ENCODE results near the gene CFAP107. TPM values are rescaled to one million over a fixed set of nuclear protein-coding genes. Genes with fewer than 3 reads are reported as not detected.

Gene CFAP107
- total and polyA plus RNA-seq, 2 experiments from 2014 or later, result not detected

- DNase-seq, result no peak
- H2AFZ ChIP-seq, result no peak overlapping the region
- H3K27me3 ChIP-seq (replicated peaks; ENCODE audit: insufficient read depth), result no peaks in the 10 kb centered on the region
- no peaks in the 10 kb centered on the region for H3K9me2 ChIP-seq (ENCODE audit: insufficient read depth)
- H3K4me2 ChIP-seq (ENCODE audit: unreplicated experiment), result no peak overlapping the region
- no peaks in the 10 kb centered on the region for H3K36me3 ChIP-seq (ENCODE audit: low read depth)
- TF ChIP-seq EZH2phosphoT487 (IDR thresholded peaks at IDR 0.05; ENCODE audit: insufficient read depth, low read depth) (no peak), EZH2 (IDR thresholded peaks at IDR 0.05; ENCODE audit: insufficient read depth, poor library complexity, severe bottlenecking) (no peak)
- WGBS, 2 experiments (ENCODE audit: low coverage in 1 of 2, low lambda C conversion rate in 2 of 2, missing lambda C conversion rate in 2 of 2), result 30 to 51% methylated on average over 3 of the region's 3 CpGs
- H3K9me3 ChIP-seq (ENCODE audit: low read depth), result no peaks in the 10 kb centered on the region
- H3F3A ChIP-seq (ENCODE audit: insufficient read depth), result peaks cover 24% of the 10 kb centered on the region; the same call in 1 of the 2 replicates
- in situ Hi-C loops (cut with MboI), result no loop called here
- H3K4me3 ChIP-seq, result no peak overlapping the region
- no peak overlapping the region for H3K9ac ChIP-seq
- no peaks in the 10 kb centered on the region for H4K20me1 ChIP-seq (ENCODE audit: insufficient read depth)
- no peak overlapping the region for H3K27ac ChIP-seq
- peaks cover 30% of the 10 kb centered on the region for H3K4me1 ChIP-seq (ENCODE audit: insufficient read depth)
- H3K79me2 ChIP-seq (ENCODE audit: insufficient read depth), result no peaks in the 10 kb centered on the region
Observed at GRCh38 chr1:12706061-12706460, 39.9 kb upstream of the CFAP107 start.

DNA sequence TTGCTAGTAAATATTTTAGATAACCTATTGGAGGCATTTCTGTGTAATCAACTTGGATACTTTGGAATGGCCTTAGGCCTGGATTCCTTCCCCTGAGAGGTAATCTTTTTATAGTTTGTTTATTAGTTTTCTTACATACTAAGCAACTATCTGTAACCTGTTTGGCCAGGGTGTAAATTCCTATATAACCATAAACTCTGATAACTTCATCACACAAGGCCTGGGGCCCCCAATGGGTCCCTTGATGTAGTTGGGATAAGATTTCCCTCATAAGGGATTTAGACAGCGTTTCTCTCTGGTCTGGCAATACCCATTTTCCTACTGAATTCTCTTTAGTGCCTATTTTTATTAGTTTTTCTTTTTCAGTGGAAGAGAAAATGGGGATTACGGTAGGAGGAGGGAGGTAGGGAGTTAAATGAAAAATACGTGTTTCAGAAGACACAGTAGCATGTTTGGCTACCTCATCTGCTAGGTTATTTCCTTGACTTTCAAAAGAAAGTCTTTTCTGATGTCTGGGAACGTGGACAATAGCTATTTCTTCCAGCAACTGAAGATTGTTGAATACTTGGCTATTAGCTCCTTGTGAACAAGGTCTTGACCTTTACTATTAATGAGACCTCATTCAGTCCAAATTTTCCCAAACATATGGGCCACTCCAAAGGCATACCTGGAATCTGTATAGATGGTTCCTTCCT is 37.5 kb upstream of the CFAP107 start:
- Histone ChIP-seq H4K20me1 (ENCODE audit: insufficient read depth) (no peaks in the 10 kb centered on the region), H3F3A (ENCODE audit: insufficient read depth) (peaks cover 24% of the 10 kb centered on the region; the same call in 1 of the 2 replicates), H3K4me3 (no peak overlapping the region), H3K79me2 (ENCODE audit: insufficient read depth) (no peaks in the 10 kb centered on the region), H3K9me2 (ENCODE audit: insufficient read depth) (no peaks in the 10 kb centered on the region), H2AFZ (no peak overlapping the region), H3K9ac (no peak overlapping the region), H3K4me2 (ENCODE audit: unreplicated experiment) (no peak overlapping the region), H3K27me3 (replicated peaks; ENCODE audit: insufficient read depth) (no peaks in the 10 kb centered on the region), H3K27ac (peak overlapping the region; percentile 76), H3K36me3 (ENCODE audit: low read depth) (no peaks in the 10 kb centered on the region), H3K9me3 (ENCODE audit: low read depth) (no peaks in the 10 kb centered on the region), H3K4me1 (ENCODE audit: insufficient read depth) (peaks cover 44% of the 10 kb centered on the region)
- in situ Hi-C loops (cut with MboI), result no loop called here
- TF ChIP-seq EZH2phosphoT487 (IDR thresholded peaks at IDR 0.05; ENCODE audit: insufficient read depth, low read depth) (no peak), EZH2 (IDR thresholded peaks at IDR 0.05; ENCODE audit: insufficient read depth, poor library complexity, severe bottlenecking) (no peak)
- 50 to 51% methylated on average over 4 of the region's 4 CpGs for WGBS, 2 experiments (ENCODE audit: low coverage in 1 of 2, low lambda C conversion rate in 2 of 2, missing lambda C conversion rate in 2 of 2)
- no peak for DNase-seq

- WGBS, 2 experiments (ENCODE audit: low coverage in 1 of 2, low lambda C conversion rate in 2 of 2, missing lambda C conversion rate in 2 of 2), result 0% methylated on average over 1 of the region's 1 CpG
- no peaks in the 10 kb centered on the region for H3K9me3 ChIP-seq (ENCODE audit: low read depth)
- H3K4me2 ChIP-seq (ENCODE audit: unreplicated experiment), result no peak overlapping the region
- in situ Hi-C loops (cut with MboI), result no loop called here
- no peak overlapping the region for H3K4me3 ChIP-seq
- H3F3A ChIP-seq (ENCODE audit: insufficient read depth), result peaks cover 24% of the 10 kb centered on the region; the same call in 1 of the 2 replicates
- no peaks in the 10 kb centered on the region for H3K79me2 ChIP-seq (ENCODE audit: insufficient read depth)
- no peaks in the 10 kb centered on the region for H4K20me1 ChIP-seq (ENCODE audit: insufficient read depth)
- H3K4me1 ChIP-seq (ENCODE audit: insufficient read depth), result peaks cover 44% of the 10 kb centered on the region
- peak overlapping the region; percentile 76 for H3K27ac ChIP-seq
- DNase-seq, result peak; percentile 74
- H2AFZ ChIP-seq, result no peak overlapping the region
- H3K36me3 ChIP-seq (ENCODE audit: low read depth), result no peaks in the 10 kb centered on the region
- no peaks in the 10 kb centered on the region for H3K9me2 ChIP-seq (ENCODE audit: insufficient read depth)
- H3K9ac ChIP-seq, result no peak overlapping the region
- no peak for TF ChIP-seq EZH2 (IDR thresholded peaks at IDR 0.05; ENCODE audit: insufficient read depth, poor library complexity, severe bottlenecking)
- no peak for TF ChIP-seq EZH2phosphoT487 (IDR thresholded peaks at IDR 0.05; ENCODE audit: insufficient read depth, low read depth)
- no peaks in the 10 kb centered on the region for H3K27me3 ChIP-seq (replicated peaks; ENCODE audit: insufficient read depth)
Observed at GRCh38 chr1:12709091-12709491, 36.9 kb upstream of the CFAP107 start.

- peak overlapping the region; percentile 28 for H3K4me2 ChIP-seq (ENCODE audit: unreplicated experiment)
- H3K9ac ChIP-seq, result no peak overlapping the region
- peaks cover 44% of the 10 kb centered on the region for H3K4me1 ChIP-seq (ENCODE audit: insufficient read depth)
- in situ Hi-C loops (cut with MboI), result no loop called here
- peak overlapping the region; percentile 76 for H3K27ac ChIP-seq
- H3K36me3 ChIP-seq (ENCODE audit: low read depth), result no peaks in the 10 kb centered on the region
- no peaks in the 10 kb centered on the region for H3K9me2 ChIP-seq (ENCODE audit: insufficient read depth)
- no peaks in the 10 kb centered on the region for H3K79me2 ChIP-seq (ENCODE audit: insufficient read depth)
- H3K27me3 ChIP-seq (replicated peaks; ENCODE audit: insufficient read depth), result no peaks in the 10 kb centered on the region
- H3K9me3 ChIP-seq (ENCODE audit: low read depth), result no peaks in the 10 kb centered on the region
- no peaks in the 10 kb centered on the region for H4K20me1 ChIP-seq (ENCODE audit: insufficient read depth)
- H3K4me3 ChIP-seq, result no peak overlapping the region
- peaks cover 24% of the 10 kb centered on the region; the same call in 1 of the 2 replicates for H3F3A ChIP-seq (ENCODE audit: insufficient read depth)
- no peak overlapping the region for H2AFZ ChIP-seq
- 0 to 4% methylated on average over 3 of the region's 3 CpGs for WGBS, 2 experiments (ENCODE audit: low coverage in 1 of 2, low lambda C conversion rate in 2 of 2, missing lambda C conversion rate in 2 of 2)
- TF ChIP-seq EZH2 (IDR thresholded peaks at IDR 0.05; ENCODE audit: insufficient read depth, poor library complexity, severe bottlenecking) (no peak), EZH2phosphoT487 (IDR thresholded peaks at IDR 0.05; ENCODE audit: insufficient read depth, low read depth) (no peak)
- peak; percentile 66 for DNase-seq
Observed at GRCh38 chr1:12709696-12710095, 36.3 kb upstream of the CFAP107 start.

Measured in GM23248 (cell line).